GM21526 (cell line): Measurements from ENCODE around the gene PNLIPRP2.

ENCODE experiments used
- ATAC-seq: cut with Tn5 transposase; IDR thresholded peaks from one replicate; pipeline ENCODE4 v1.9.1; 2021; ENCODE audit warnings: moderate library complexity; ENCODE audit not compliant: unreplicated experiment, low FRiP score

Gene PNLIPRP2

DNA sequence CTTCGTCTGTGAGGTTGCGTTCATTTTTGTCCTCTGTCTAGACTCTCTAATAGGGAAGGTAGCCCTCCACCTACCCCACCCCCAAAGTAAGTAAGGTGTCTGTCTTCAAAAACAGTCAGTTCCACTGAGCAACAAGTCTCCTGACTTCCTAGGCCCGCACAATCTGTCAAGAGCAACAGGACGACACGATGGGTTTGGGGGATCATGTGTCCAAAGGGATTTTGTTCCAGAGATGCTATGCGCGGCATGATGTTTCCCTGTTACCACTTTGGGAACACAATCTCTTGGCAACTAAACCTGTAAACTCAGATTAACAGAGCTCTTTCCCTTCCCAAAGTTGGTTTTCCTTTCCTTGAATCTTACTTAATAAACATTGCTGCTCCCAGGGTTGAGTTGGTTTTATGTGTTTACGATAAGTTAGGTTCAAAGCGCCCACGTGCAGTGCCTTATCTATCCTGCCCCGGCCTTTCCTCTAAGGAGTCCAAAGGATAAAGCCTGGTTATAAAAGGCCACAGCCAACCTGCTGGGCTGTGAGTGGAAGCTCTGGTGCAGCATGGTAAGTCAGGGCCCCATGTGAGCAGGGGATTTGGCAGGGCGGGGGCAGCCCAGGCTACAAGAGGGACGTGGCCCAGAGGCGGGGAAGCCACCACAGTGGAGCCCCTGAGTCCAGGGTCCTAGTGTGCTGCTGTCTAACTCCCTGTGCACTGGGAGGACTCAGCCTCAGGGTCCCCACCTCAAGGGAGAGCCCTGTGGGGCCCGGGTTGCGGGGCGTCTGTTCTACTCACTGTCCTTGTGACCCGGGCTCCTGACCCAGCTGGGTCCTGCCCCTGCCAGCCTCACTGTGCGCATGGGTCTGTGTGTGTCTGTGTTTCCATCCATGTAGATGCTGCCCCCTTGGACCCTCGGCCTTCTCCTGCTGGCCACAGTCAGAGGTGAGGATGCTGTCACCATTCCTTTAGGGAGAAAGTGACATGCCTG is at the start of gene PNLIPRP2:
Gene PNLIPRP2 (plus strand): TSS at position 531 of the 978 bp plus-strand sequence.
- ATAC-seq = no peak

DNA sequence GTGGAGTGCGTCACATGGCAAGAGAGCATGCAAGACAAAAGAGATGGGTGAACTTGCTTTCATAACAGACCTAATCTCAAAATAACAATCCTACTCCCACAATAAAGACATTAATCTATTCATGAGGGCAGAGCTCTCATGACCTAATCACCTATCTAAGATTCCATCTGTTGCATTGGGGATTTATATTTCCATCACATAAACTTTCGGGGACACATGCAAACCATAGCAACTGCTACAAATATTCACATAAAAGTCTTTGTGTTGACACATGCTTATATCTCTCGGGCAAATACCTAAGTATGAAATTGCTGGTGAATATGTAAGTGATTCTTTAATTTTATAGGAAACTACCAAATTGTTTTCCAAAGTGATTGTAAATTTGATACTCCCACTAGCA is 46.0 kb upstream of the PNLIPRP2 start:
- ATAC-seq = no peak

DNA sequence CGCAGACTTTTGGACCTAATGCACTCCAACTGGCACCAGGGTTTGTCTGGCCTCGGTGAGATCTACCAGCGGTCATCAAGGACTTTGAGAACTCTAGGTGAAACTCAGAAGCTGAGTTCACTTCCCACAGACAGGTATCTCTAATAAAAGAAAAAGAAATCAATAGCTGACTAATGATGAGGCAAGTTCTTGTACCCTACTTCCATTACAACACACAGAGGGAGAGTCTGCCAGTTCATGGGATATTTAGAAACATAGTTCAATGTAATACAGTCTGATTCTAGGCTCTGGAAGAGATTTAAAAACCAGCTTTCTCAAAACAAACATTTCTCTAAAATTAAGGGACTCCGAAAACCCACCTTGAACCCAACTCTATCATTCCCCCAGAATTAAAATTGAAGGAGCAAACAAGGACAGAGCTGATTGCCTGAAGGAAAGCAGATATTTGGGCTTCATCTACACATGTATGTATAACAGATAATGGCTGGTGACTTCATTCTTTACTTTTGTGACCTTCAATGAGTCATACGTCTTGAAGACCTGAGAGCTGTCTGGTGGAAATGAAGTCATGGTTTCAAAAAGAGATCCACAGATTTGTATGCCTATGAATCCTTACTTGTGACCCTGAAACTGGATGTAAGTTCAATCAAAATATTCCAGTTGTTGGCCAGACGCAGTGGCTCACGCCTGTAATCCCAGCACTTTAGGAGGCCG is 32.7 kb upstream of the PNLIPRP2 start:
- ATAC-seq = no peak

DNA sequence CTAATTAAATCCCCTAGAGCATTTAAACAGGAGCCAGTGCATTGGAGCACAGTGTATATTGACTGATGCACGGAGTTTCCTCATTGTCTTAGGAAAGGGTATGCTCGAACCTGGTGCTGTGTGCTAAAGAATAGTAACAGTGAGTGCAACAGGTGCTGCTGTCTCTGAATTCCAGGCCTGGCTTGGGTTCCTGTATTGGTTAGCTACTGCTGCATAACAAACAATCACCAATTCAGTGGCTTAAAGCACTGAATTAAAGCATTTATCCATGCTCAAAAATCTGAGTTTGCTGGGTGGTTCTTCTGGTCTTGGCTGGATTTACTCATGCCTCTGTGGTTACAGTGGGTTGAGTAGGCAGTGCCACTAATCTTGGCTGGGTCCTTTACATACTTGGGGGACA is 31.8 kb upstream of the PNLIPRP2 start:
- no peak for ATAC-seq

DNA sequence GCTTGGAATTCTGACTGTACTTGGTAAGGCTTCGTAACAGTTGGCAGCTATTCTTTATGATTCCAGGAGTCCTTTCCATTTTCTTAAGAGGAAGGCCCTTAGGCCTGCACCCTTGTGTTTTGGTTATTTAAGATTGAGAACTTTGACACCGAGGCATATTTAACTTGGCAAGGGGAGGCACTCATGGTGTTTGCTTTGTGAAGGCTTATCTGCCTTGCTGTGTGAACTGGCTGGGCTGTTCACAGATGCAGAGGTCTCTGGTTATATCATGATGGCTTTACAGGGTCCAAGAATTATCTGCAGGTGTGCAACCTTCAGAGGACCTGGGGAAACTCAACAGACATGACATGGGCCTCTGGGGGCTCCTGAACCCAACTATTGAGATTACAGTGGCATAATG is 30.8 kb upstream of the PNLIPRP2 start:
- ATAC-seq = no peak

DNA sequence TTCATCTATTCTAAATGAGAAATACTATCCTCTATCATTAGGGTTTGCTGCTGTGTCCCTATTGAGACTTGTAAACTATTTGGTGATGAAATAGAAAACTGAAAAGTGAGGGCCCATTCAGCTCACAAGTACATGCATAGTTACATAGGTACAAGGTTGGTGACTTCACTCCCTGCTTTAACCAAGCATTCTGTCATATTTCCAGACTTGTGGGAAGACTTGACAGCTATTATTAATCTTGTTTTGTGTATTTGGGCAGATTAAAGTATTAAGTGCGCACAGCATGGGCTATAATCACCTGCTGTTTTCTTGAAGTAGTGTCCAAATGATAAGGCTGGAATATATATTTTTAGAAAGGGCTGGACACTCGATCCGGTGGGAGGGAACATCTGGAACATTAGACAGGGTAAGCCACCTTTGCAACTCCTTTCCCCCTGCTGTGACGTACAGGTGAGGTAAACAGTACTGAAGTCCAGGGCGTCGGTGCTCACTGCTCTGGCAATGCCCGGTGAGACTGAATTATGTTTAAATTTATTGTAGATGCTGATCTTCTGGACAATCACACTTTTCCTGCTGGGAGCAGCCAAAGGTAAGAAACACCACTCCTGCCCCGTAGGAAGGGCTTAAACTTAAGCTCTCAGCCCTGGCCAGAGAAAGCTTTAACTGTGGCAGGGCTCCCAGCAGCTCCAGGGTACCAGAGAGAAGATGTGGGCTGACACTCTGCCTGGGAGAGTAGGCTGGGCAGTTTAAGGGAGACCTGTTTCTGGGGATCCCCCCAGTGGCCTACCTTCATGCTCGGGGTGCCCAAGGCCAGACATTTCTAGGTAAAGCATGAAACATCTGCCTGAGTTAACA is 29.9 kb upstream of the PNLIPRP2 start, which contains the start of gene PNLIPRP1:
Gene PNLIPRP1 (plus strand): TSS at position 370 of the 855 bp plus-strand sequence. CDS start 171 bp downstream, at position 541.
- ATAC-seq = no peak

DNA sequence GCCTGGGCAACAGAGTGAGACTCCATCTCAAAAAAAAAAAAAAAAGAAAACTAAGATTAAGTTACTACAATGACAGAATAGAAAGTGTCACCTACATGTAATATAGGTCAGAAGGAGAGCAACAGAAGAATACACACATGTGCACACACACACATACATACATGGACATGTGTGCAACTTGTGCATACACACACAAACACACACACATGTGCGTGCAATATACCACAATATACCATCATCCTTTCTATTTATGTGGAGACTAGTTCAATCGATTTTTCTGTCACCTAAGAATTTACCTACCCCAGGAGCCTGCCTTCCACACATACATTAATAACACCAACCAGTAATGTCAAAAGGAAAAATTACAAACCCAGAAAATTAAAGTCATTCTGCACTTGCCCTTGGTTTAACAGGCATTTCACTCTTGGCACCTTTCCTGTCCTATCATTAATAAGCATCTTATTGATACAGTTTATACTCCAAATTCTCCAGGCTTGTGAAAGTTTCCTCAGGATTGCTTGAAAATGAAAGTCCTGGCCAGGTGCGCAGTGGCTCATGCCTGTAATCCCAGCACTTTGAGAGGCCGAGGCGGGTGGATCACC is 27.5 kb upstream of the PNLIPRP2 start:
- no peak for ATAC-seq

DNA sequence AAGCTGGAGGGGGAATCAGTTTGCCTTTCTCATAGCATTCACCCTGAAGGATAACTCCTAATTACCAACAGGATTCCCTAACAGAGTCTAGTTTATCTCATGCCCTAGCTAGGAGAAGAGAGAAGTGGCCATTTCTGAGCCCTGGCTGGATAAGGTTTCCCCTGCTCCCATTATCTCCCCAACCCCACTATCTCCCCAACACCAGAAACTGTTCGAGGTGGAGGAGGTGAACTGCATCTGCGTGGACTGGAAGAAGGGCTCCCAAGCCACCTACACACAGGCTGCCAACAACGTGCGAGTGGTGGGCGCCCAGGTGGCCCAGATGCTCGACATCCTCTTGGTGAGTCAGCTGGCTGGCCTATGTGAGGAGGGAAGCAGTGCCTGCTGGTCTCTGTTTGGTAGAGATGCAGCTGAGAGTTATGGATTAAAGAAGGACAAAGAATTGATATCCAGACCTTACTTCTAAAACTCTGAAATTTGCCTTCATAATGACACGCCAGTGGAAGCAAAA is 26.2 kb upstream of the PNLIPRP2 start:
- ATAC-seq = no peak

DNA sequence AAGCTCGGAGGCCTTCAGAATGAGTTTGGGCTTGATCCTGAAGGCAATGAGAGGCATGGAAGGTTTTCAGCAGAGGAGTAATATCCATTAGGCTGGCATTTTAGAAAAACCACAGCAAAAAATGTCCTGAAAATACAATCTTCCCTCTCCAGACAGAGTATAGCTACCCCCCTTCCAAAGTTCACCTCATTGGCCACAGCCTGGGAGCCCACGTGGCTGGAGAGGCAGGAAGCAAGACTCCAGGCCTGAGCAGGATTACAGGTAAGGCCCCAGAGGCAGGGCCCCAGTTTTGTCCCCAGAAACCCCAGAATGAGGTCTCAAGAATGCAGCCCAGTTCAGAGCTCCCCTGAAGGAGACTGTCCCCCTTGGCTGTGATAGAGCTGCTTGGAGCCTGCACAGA is 24.7 kb upstream of the PNLIPRP2 start:
- ATAC-seq = no peak

DNA sequence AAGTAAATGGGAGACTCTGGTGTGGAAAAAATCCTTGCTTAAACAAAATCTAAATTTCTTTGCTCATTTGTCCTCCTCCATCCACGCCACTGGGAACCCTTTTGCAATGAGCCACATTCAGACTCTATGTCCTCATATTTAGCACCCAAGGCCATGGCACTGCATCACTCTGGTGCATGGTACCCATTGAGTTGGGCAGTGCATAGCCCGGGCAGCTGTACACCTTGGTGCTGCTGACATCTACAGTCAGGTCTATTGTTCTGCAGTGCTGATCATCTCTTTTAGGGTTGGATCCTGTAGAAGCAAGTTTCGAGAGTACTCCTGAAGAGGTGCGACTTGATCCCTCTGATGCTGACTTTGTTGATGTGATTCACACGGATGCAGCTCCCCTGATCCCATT is 23.2 kb upstream of the PNLIPRP2 start:
- no peak for ATAC-seq

DNA sequence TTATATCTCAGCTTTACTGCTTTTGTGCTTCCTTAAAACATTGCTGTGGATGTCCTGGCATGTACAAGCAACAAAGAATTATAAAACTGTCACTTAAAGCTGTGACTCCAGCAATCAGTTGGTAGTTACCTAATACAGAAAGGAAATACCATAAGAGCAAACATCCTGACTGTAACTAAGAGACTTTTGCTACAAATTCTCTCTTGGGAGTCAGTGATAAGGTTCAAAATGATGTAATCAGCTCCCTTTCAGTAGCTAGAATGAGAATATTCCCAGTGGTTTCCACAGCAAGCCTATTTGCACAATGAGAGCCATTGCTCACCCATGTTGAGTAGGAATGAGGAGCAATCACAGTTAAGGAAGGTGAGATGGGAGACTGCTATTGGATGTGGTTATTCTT is 22.4 kb upstream of the PNLIPRP2 start:
- ATAC-seq = no peak

DNA sequence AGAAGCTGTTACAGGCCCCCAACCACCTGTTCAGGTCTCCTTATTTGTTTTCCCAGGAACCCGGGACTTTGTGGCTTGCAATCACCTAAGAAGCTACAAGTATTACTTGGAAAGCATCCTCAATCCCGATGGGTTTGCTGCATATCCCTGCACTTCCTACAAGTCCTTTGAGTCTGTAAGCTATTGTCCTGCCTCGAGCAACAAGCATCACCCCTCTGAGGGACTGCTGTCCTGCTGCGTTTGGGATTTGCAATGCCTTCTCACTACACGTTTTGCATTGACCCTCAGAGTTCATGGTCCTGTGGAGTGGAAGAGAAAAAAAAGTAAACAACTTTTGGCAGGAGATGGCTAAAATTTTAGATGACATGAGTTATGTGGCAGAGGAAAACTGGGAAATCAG is 20.8 kb upstream of the PNLIPRP2 start:
- no peak for ATAC-seq

DNA sequence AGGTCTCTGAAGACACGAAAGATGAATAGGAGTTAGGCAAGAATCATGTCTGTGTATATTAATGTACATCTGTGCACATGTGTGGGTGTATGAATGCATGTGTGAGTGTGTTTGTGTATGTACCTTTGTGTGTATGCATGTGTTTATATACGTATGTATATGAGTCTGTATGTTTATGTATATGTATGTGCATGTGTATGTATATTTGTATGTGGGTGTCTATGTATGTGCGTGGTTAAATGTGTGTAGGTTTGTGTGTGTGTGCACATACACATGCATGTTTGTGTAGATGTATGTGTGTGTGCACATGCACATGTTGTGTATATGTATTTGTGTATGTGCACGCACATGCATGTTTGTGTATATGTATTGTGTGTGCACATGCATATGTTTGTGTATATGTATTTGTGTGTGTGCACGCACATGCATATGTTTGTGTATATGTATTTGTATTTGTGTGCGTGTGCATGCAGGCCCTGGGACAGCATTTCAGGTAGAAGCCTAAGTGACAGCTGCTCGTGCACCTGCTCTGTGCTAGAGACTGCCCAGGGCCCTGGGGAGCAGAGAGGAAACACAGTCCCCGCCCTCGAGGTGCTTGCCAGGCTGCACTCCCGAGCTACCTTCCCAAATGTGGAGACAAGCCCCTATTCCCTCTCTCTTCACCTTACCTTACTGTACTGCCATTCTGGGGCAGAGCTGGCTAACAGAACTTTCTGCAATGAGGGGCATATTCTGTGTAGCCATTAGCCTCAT is 17.9 kb upstream of the PNLIPRP2 start:
- ATAC-seq = no peak

DNA sequence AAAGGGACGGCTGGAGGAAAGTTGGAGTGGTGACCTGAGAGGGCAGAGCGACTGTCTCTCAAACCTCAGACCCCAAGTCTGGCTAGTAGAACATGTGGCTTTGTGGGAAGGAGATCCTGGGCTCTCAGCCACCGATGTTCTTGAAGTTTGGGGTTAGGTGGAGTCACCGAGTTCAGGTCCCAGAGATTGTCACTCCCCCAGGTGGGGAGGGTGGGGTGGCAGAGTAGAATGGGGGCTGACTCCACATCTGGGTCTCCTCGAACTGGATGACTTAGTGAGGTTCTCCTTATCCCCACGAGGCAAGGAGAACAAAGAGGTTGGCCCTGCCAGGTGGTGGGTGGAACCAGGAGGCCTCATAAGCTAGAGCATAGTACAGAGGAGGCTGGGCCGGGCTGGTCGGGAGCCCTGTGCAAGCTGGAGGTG is 14.7 kb upstream of the PNLIPRP2 start:
- ATAC-seq = no peak

DNA sequence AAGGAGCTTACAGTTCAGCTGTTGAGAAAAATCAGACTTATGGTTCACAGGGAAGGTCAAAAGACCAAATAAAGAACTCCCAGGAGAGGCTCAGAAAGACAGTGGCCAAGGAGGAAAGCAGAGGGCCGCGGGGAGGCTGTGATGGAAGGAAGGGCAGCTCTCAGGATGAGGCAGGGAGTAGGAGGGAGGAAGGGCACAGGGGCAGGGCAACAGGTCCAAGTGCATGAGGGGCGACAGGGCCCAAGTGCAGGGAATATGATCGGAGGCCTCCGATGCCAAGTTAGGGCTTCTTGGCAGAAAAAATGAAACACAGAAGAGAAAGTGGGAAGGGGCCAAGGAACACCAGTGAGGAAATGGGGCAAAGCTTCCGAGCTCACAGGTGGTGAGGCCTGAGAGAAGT is 13.4 kb upstream of the PNLIPRP2 start:
- no peak for ATAC-seq

DNA sequence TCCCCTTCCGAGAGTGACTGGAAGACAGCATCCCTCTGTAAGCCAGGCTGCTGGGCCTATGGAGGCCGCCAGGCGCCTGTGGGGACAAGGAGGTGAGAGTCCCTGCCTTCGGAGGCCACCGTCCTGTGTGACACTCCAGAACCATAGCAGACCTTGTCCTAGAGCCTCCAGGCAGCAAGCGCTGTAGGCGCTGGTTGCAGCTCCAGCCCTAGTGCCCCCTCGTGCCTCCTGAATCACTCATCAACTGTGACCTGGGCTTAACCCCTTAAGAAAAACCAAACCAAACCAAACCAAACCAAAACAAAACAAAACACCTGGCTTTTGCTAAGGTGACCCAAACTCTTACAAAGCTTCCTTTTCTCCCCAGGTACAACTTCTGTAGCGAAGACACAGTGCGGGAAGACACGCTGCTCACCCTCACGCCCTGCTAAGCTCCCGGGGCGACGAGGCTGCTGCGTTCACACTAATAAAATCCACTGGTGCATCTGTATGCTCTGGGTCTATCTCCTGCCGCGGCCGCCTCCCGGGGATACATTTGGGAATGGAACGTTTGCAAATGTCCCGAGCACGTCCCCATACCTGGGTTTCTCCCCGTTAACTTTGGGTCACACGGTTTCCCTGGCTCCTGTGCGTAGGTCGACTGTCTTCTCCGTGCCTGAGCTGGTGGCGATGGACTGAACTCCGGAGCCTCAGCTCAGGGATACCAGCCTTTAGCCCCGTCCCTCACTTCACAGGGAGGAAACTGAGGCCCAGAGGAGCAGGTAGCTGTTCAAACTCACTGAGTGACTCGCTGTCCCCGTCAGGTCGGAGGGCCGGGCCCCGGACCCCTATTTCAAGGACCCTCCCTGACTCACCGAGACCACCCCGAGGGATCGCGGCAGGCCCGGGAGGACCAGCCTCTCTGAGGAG is 11.8 kb upstream of the PNLIPRP2 start:
- ATAC-seq = no peak

DNA sequence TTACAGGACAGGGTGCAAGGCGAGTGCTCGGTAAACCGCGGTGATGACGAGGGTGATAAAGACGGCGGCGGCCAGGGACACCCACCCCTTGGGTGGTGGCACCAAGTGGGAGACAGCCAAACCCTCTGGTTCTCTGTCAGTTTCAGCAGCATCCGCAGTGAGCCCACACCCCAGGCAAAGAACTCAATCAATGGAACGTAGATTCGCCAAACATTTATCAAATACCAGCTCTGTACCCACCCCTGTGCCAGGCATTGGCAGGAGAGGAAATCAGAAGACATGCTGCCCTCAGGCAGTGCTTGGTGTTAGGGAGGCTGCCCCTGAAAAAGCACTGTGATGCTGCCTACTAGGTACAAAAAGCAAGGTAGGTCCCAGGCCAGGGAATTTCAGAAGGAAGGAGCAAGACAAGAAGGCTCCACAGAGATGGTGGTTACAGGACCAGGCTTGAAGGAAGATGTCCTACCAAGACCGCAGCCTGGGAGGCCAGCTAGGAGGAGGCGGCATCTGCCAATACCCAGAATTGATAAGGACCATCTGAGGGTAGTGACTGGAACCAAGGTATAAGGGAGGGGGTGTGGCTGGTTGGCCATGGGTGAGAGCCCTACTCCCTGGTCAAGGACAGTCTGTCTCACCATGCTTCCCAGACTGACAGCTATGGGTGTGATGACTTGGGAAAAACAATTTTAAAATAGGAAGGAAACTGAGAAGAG is 10.2 kb upstream of the PNLIPRP2 start:
- no peak for ATAC-seq

DNA sequence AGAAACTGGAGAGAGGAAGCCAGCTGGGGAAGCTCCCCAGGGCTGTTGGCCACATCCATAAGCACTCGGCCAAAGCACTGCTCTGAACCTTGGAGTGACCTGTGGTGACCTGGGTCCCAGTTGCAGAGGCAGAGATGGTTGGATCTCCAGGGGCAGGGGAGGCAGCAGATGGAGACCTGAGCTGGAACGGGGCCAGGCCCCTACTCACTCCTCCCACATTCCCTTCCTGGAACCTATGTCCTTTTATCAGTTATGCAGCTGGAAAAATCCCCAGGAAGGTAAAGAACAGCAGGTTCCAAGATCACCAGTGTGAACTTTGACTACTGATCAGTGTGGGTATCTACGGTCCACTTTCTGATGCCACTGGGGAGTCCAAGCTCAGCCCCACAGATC is 9.6 kb upstream of the PNLIPRP2 start:
- ATAC-seq = no peak
